SK-N-MC (cell line): ENCODE data around the gene OR6C70.

ENCODE experiments used
- DNase-seq: peaks from one replicate; pipeline ENCODE4 v3.0.0-alpha.2; 2011; ENCODE audit warnings: low read depth, low spot score
- H3K27ac ChIP-seq: fragments of 200-600 bp; sonication (generic); 2 replicates; pipeline ENCODE4 v1.5.1; 2016; ENCODE audit warnings: mixed run types
- H3K36me3 ChIP-seq: fragments of 200-600 bp; sonication (generic); 2 replicates; pipeline ENCODE4 v1.6.1; 2017; ENCODE audit warnings: antibody characterized with exemption, low read length, mixed read lengths; ENCODE audit not compliant: insufficient read depth
- H3K4me3 ChIP-seq: fragments of 200-600 bp; sonication (generic); 2 replicates; pipeline ENCODE4 v1.5.1; 2016
- H3K9ac ChIP-seq: fragments of 200-600 bp; sonication (generic); 2 replicates; pipeline ENCODE4 v1.8.0; 2017; ENCODE audit warnings: mixed run types, mixed read lengths; ENCODE audit not compliant: insufficient read length
- H3K9me3 ChIP-seq: fragments of 200-600 bp; sonication (generic); 2 replicates; pipeline ENCODE4 v1.6.1; 2017; ENCODE audit warnings: low read depth, mild to moderate bottlenecking, antibody characterized with exemption, low read length, moderate library complexity, mixed read lengths
- EZH2 ChIP-seq: fragments of 200-600 bp; sonication (generic); IDR thresholded peaks from one replicate; pipeline ENCODE4 v1.6.1; 2017; ENCODE audit warnings: antibody characterized with exemption
- FOXP2 ChIP-seq: optimal IDR thresholded peaks from 2 replicates; pipeline ENCODE3; 2011; ENCODE audit warnings: mild to moderate bottlenecking, moderate library complexity; ENCODE audit not compliant: insufficient read depth; ENCODE audit errors: extremely low read length, control extremely low read depth
- POLR2AphosphoS5 ChIP-seq: IDR thresholded peaks from 2 replicates; pipeline ENCODE4 v1.6.1; 2012; ENCODE audit warnings: mild to moderate bottlenecking, low read depth, low read length, borderline replicate concordance

OR6C70 gene

GRCh38 chr12:55428331-55429243 is 41.4 kb downstream of the OR6C70 start:
- no peak for TF ChIP-seq POLR2AphosphoS5
- no peak for TF ChIP-seq FOXP2
- no peak for TF ChIP-seq EZH2
- H3K9me3 ChIP-seq, result no peaks in the 10 kb centered on the region
- no peaks in the 10 kb centered on the region for H3K36me3 ChIP-seq
- DNase-seq, result no peak
- H3K9ac ChIP-seq, result no peak overlapping the region
- H3K4me3 ChIP-seq, result no peak overlapping the region
- H3K27ac ChIP-seq, result no peak overlapping the region

- DNase-seq, result no peak
- H3K36me3 ChIP-seq, result no peaks in the 10 kb centered on the region
- no peak within 1 kb of the TSS for H3K9ac ChIP-seq
- H3K9me3 ChIP-seq, result no peaks in the 10 kb centered on the region
- H3K27ac ChIP-seq, result no peak within 1 kb of the TSS
- TF ChIP-seq EZH2 (no peak), POLR2AphosphoS5 (no peak), FOXP2 (no peak)
- no peak within 1 kb of the TSS for H3K4me3 ChIP-seq
These were observed 44.0 kb downstream of the OR6C70 start, which contains the start of gene OR6C76 for GRCh38 chr12:55425954-55426353. TSS of gene OR6C76 (plus strand) at chr12:55426254. CDS start at chr12:55426254, 0 bp downstream.

- no peak for TF ChIP-seq FOXP2
- TF ChIP-seq POLR2AphosphoS5, result no peak
- TF ChIP-seq EZH2, result no peak
- DNase-seq, result no peak
- no peak overlapping the region for H3K27ac ChIP-seq
- no peak overlapping the region for H3K9ac ChIP-seq
- no peak overlapping the region for H3K4me3 ChIP-seq
- H3K36me3 ChIP-seq, result no peaks in the 10 kb centered on the region
- no peaks in the 10 kb centered on the region for H3K9me3 ChIP-seq
These were observed 49.5 kb downstream of the OR6C70 start for GRCh38 chr12:55420307-55420962.
